Body of pancreas (tissue), 4 donors: ENCODE results near the gene ZMYM5.

Experiments used
- POLR2A ChIP-seq, 3 donors: fragments of 450-650 bp; IDR thresholded peaks; one replicate each; pipeline ENCODE4 v1.6.1; 2016; ENCODE audit warnings: antibody characterized with exemption in 3 of 3, mild to moderate bottlenecking in 2 of 3
- TF ChIP-seq, protein P1 (sequence below), 7 experiments: fragments of 450-650 bp in 4 of 7; fragments of 200-600 bp in 3 of 7; sonication (generic) in 3 of 7; IDR thresholded peaks; one replicate each; pipeline ENCODE4 v1.5.1; 2016 to 2019; ENCODE audit warnings: antibody characterized with exemption in 7 of 7

DNA sequence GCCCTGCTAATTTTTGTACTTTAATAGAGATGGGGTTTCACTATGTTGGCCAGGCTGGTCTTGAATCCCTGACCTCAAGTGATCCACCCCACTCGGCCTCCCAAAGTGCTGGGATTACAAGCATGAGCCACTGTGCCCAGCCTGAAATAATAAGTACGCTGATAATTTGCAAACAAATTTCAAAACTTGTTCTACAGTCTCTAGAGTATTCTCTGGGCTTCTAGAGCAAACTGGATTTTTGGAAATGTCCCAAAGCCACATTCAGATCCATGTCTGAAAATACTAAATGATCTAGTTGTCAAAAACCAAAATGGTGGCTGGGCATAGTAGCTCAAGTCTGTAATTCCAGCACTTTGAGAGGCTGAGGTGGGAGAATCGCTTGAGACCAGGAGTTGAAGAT is 40.8 kb downstream of the ZMYM5 start:
- TF ChIP-seq, protein P1, sequence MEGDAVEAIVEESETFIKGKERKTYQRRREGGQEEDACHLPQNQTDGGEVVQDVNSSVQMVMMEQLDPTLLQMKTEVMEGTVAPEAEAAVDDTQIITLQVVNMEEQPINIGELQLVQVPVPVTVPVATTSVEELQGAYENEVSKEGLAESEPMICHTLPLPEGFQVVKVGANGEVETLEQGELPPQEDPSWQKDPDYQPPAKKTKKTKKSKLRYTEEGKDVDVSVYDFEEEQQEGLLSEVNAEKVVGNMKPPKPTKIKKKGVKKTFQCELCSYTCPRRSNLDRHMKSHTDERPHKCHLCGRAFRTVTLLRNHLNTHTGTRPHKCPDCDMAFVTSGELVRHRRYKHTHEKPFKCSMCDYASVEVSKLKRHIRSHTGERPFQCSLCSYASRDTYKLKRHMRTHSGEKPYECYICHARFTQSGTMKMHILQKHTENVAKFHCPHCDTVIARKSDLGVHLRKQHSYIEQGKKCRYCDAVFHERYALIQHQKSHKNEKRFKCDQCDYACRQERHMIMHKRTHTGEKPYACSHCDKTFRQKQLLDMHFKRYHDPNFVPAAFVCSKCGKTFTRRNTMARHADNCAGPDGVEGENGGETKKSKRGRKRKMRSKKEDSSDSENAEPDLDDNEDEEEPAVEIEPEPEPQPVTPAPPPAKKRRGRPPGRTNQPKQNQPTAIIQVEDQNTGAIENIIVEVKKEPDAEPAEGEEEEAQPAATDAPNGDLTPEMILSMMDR (IDR thresholded peaks at IDR 0.05) = no peak
- no peak for TF ChIP-seq POLR2A (IDR thresholded peaks at IDR 0.05)
